Measurements from ENCODE around the gene MRPS25.

GRCh38 chr3:15089201-15089600, 24.1 kb upstream of the MRPS25 start:
- TF ChIP-seq EZH2 (IDR thresholded peaks at IDR 0.05) (no peak), POLR2AphosphoS5 (IDR thresholded peaks at IDR 0.05; ENCODE audit: borderline replicate concordance, low read depth, low read length) (no peak), FOXP2 (optimal IDR thresholded peaks at IDR 0.05; ENCODE audit: control extremely low read depth, extremely low read length, insufficient read depth) (no peak)

All from SK-N-MC (cell line).